Measurements from ENCODE around the gene TMEM156. TPM values are rescaled to one million over a fixed set of nuclear protein-coding genes. Genes with fewer than 3 reads are reported as not detected.
"Not testable (repeated sequence)": the region's sequence is repeated elsewhere in the genome, so short reads cannot be mapped to it uniquely, and the experiment has no call there.

The TMEM156 gene
- total RNA-seq, 4 donors from 2014 or later, result 0.33 TPM; not detected in 3

DNA sequence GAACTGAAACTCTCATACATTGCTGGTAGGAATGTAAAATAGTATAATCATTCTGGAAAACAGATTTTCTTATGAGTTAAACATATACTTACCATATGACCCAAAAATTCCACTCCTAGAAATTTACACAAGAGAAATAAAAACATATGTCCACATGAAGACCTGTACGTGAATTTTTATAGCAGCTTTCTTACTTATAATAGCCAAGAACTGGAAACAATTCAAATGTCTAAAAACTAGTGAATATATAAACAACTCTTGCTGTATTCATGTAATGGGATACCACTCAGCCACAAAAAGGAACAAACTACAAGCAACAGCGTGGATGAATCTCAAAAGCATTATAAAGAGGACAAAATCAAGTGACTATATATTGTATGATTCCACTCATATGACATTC is 27.5 kb downstream of the TMEM156 start:
- intact Hi-C loops (cut with DNase I), result no loop called here
- H3K27me3 ChIP-seq, result no peaks in the 10 kb centered on the region
- no peaks in the 10 kb centered on the region for H3K36me3 ChIP-seq
- 75 to 82% methylated on average over 2 of the region's 2 CpGs for WGBS, 2 donors
- no peak overlapping the region for H3K4me3 ChIP-seq (replicated peaks in 1 of 3)
- no peaks in the 10 kb centered on the region for H3K4me1 ChIP-seq
- no peak overlapping the region for H3K27ac ChIP-seq
- H3K9me3 ChIP-seq, result no peaks in the 10 kb centered on the region
- no peak for DNase-seq
- TF ChIP-seq, protein P1, sequence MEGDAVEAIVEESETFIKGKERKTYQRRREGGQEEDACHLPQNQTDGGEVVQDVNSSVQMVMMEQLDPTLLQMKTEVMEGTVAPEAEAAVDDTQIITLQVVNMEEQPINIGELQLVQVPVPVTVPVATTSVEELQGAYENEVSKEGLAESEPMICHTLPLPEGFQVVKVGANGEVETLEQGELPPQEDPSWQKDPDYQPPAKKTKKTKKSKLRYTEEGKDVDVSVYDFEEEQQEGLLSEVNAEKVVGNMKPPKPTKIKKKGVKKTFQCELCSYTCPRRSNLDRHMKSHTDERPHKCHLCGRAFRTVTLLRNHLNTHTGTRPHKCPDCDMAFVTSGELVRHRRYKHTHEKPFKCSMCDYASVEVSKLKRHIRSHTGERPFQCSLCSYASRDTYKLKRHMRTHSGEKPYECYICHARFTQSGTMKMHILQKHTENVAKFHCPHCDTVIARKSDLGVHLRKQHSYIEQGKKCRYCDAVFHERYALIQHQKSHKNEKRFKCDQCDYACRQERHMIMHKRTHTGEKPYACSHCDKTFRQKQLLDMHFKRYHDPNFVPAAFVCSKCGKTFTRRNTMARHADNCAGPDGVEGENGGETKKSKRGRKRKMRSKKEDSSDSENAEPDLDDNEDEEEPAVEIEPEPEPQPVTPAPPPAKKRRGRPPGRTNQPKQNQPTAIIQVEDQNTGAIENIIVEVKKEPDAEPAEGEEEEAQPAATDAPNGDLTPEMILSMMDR (IDR thresholded peaks at IDR 0.05), result no peak
- TF ChIP-seq POLR2A (IDR thresholded peaks at IDR 0.05), result no peak

GRCh38 chr4:39002058-39002457 is 30.2 kb downstream of the TMEM156 start:
- H3K36me3 ChIP-seq; H3K9me3 ChIP-seq; H3K4me3 ChIP-seq (replicated peaks in 1 of 3); DNase-seq; H3K27me3 ChIP-seq; H3K27ac ChIP-seq; H3K4me1 ChIP-seq; intact Hi-C loops (cut with DNase I): not testable (repeated sequence)
- WGBS, 2 donors, result 84 to 92% methylated on average over 2 to 3 of the region's 4 CpGs

GRCh38 chr4:38995660-38996005 is 36.6 kb downstream of the TMEM156 start:
- intact Hi-C loops (cut with DNase I), result no loop called here
- DNase-seq, result no peak
- H3K4me3 ChIP-seq (replicated peaks in 1 of 3), result no peak overlapping the region
- H3K27ac ChIP-seq, result no peak overlapping the region
- no peaks in the 10 kb centered on the region for H3K4me1 ChIP-seq
- no peaks in the 10 kb centered on the region for H3K9me3 ChIP-seq
- WGBS, 2 donors, result 94 to 95% methylated on average over 2 of the region's 2 CpGs
- H3K36me3 ChIP-seq, result no peaks in the 10 kb centered on the region
- TF ChIP-seq POLR2A (IDR thresholded peaks at IDR 0.05), result no peak
- TF ChIP-seq, protein P1 (IDR thresholded peaks at IDR 0.05), result no peak
- no peaks in the 10 kb centered on the region for H3K27me3 ChIP-seq

GRCh38 chr4:38994135-38994534 is 38.1 kb downstream of the TMEM156 start:
- WGBS, 2 donors, result 92 to 95% methylated on average over 4 of the region's 4 CpGs
- Histone ChIP-seq H3K36me3 (no peaks in the 10 kb centered on the region), H3K9me3 (no peaks in the 10 kb centered on the region), H3K27ac (no peak overlapping the region), H3K4me1 (no peaks in the 10 kb centered on the region), H3K27me3 (no peaks in the 10 kb centered on the region), H3K4me3 (replicated peaks in 1 of 3) (no peak overlapping the region)
- intact Hi-C loops (cut with DNase I), result no loop called here
- no peak for DNase-seq
- TF ChIP-seq POLR2A (IDR thresholded peaks at IDR 0.05), result no peak
- TF ChIP-seq, protein P1 (IDR thresholded peaks at IDR 0.05), result no peak

GRCh38 chr4:38993683-38994082 is 38.5 kb downstream of the TMEM156 start:
- Histone ChIP-seq H3K9me3 (no peaks in the 10 kb centered on the region), H3K36me3 (no peaks in the 10 kb centered on the region), H3K4me1 (no peaks in the 10 kb centered on the region), H3K27me3 (no peaks in the 10 kb centered on the region), H3K27ac (no peak overlapping the region), H3K4me3 (replicated peaks in 1 of 3) (no peak overlapping the region)
- 93 to 95% methylated on average over 3 of the region's 3 CpGs for WGBS, 2 donors
- intact Hi-C loops (cut with DNase I), result no loop called here
- no peak for DNase-seq
- TF ChIP-seq, protein P1 (IDR thresholded peaks at IDR 0.05), result no peak
- TF ChIP-seq POLR2A (IDR thresholded peaks at IDR 0.05), result no peak

DNA sequence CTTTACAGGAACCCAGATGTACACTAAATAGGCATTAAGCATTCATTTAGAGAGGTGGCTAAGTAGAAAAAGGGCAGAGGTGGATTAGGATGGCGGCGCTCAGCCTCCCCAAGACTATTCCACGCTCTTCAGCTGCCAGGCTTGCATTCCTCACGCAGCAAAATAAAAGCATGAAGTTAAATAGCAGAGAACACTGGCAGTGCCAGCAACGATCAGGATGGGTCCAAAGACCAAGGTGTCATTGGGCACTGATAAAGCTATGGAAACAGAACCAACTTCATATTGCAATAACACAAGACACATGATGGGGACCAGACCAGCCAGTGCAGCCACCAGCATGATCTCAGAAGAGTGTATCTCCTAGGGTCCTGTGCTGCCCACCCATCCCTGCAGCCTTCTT is 42.0 kb downstream of the TMEM156 start:
- no peak overlapping the region for H3K27ac ChIP-seq
- DNase-seq, result no peak
- no peaks in the 10 kb centered on the region for H3K27me3 ChIP-seq
- H3K4me3 ChIP-seq (replicated peaks in 1 of 3), result no peak overlapping the region
- H3K9me3 ChIP-seq, result no peaks in the 10 kb centered on the region
- TF ChIP-seq, protein P1 (IDR thresholded peaks at IDR 0.05), result no peak
- TF ChIP-seq POLR2A (IDR thresholded peaks at IDR 0.05), result no peak
- intact Hi-C loops (cut with DNase I), result no loop called here
- H3K36me3 ChIP-seq, result no peaks in the 10 kb centered on the region
- peaks cover 0 to 5% of the 10 kb centered on the region in 2 donors for H3K4me1 ChIP-seq
- WGBS, 2 donors, result 88 to 93% methylated on average over 5 of the region's 5 CpGs
